Measurements from ENCODE around the gene CFAP61.

Gene CFAP61

GRCh38 chr20:20297752-20298151 is 245.4 kb downstream of the CFAP61 start:
- ATAC-seq (ENCODE audit: low read depth) (no peak), DNase-seq (ENCODE audit: low spot score in 2 of 2) (no peak)
- H3K27me3 Mint-ChIP-seq = peaks cover 1% of the 10 kb centered on the region
- no peaks in the 10 kb centered on the region for H3K4me1 Mint-ChIP-seq
- H3K4me3 Mint-ChIP-seq = no peak overlapping the region
- no peak overlapping the region for H3K27ac Mint-ChIP-seq
- H3K36me3 Mint-ChIP-seq = no peaks in the 10 kb centered on the region
- peaks cover 2% of the 10 kb centered on the region for H3K9me3 Mint-ChIP-seq

- H3K27me3 Mint-ChIP-seq = peaks cover 1% of the 10 kb centered on the region
- H3K36me3 Mint-ChIP-seq = no peaks in the 10 kb centered on the region
- no peak overlapping the region for H3K27ac Mint-ChIP-seq
- peaks cover 3% of the 10 kb centered on the region for H3K4me1 Mint-ChIP-seq
- peaks cover 2% of the 10 kb centered on the region for H3K9me3 Mint-ChIP-seq
- no peak overlapping the region for H3K4me3 Mint-ChIP-seq
- no peak for ATAC-seq (ENCODE audit: low read depth)
- DNase-seq (ENCODE audit: low spot score in 2 of 2) = no peak
Observed at GRCh38 chr20:20299904-20300303, 247.6 kb downstream of the CFAP61 start.

- no peaks in the 10 kb centered on the region for H3K36me3 Mint-ChIP-seq
Observed at GRCh38 chr20:20303320-20303719, 251.0 kb downstream of the CFAP61 start.

GRCh38 chr20:20303742-20304141 is 251.4 kb downstream of the CFAP61 start:
- ATAC-seq (ENCODE audit: low read depth) (peak; percentile 87), DNase-seq (ENCODE audit: low spot score in 2 of 2) (peak in 1 of 2 donors; percentile 11)
- no peak overlapping the region for H3K4me3 Mint-ChIP-seq
- peak overlapping the region; percentile 70 for H3K27ac Mint-ChIP-seq
- H3K9me3 Mint-ChIP-seq = no peaks in the 10 kb centered on the region
- H3K4me1 Mint-ChIP-seq = peaks cover 3% of the 10 kb centered on the region
- H3K36me3 Mint-ChIP-seq = no peaks in the 10 kb centered on the region
- H3K27me3 Mint-ChIP-seq = peaks cover 4% of the 10 kb centered on the region

More at GRCh38 chr20:20303320-20303719, 251.0 kb downstream of the CFAP61 start:
- ATAC-seq (ENCODE audit: low read depth) (no peak), DNase-seq (ENCODE audit: low spot score in 2 of 2) (no peak)
- peaks cover 3% of the 10 kb centered on the region for H3K4me1 Mint-ChIP-seq
- no peaks in the 10 kb centered on the region for H3K9me3 Mint-ChIP-seq
- peak overlapping the region; percentile 70 for H3K27ac Mint-ChIP-seq
- H3K27me3 Mint-ChIP-seq = peaks cover 4% of the 10 kb centered on the region
- H3K4me3 Mint-ChIP-seq = no peak overlapping the region

- Mint-ChIP-seq H3K4me1 (peaks cover 3% of the 10 kb centered on the region), H3K27ac (no peak overlapping the region), H3K27me3 (peaks cover 4% of the 10 kb centered on the region), H3K4me3 (no peak overlapping the region), H3K36me3 (no peaks in the 10 kb centered on the region), H3K9me3 (no peaks in the 10 kb centered on the region)
- ATAC-seq (ENCODE audit: low read depth) (no peak), DNase-seq (ENCODE audit: low spot score in 2 of 2) (no peak)
Observed at GRCh38 chr20:20304942-20305341, 252.6 kb downstream of the CFAP61 start.

- no peak overlapping the region for H3K27ac Mint-ChIP-seq
- peaks cover 4% of the 10 kb centered on the region for H3K9me3 Mint-ChIP-seq
- H3K36me3 Mint-ChIP-seq = no peaks in the 10 kb centered on the region
Observed at GRCh38 chr20:20312562-20312961, 260.2 kb downstream of the CFAP61 start.

GRCh38 chr20:20317195-20317594 is 264.9 kb downstream of the CFAP61 start:
- no peaks in the 10 kb centered on the region for H3K36me3 Mint-ChIP-seq
- no peak for DNase-seq (ENCODE audit: low spot score in 2 of 2)

More at GRCh38 chr20:20312562-20312961, 260.2 kb downstream of the CFAP61 start:
- H3K4me3 Mint-ChIP-seq = no peak overlapping the region
- H3K27me3 Mint-ChIP-seq = peaks cover 3% of the 10 kb centered on the region
- peaks cover 5% of the 10 kb centered on the region for H3K4me1 Mint-ChIP-seq
- no peak for ATAC-seq (ENCODE audit: low read depth)
- no peak for DNase-seq (ENCODE audit: low spot score in 2 of 2)

GRCh38 chr20:20317621-20318364 is 265.5 kb downstream of the CFAP61 start:
- Mint-ChIP-seq H3K27ac (peak overlapping the region; percentile 46), H3K36me3 (no peaks in the 10 kb centered on the region), H3K4me3 (peak overlapping the region; percentile 49), H3K4me1 (peaks cover 6% of the 10 kb centered on the region), H3K9me3 (peaks cover 5% of the 10 kb centered on the region), H3K27me3 (peaks cover 1% of the 10 kb centered on the region)
- ATAC-seq (ENCODE audit: low read depth) (peak; percentile 55), DNase-seq (ENCODE audit: low spot score in 2 of 2) (no peak)

More at GRCh38 chr20:20317195-20317594, 264.9 kb downstream of the CFAP61 start:
- Mint-ChIP-seq H3K27me3 (peaks cover 1% of the 10 kb centered on the region), H3K4me1 (peaks cover 6% of the 10 kb centered on the region), H3K27ac (peak overlapping the region; percentile 46), H3K9me3 (peaks cover 6% of the 10 kb centered on the region), H3K4me3 (peak overlapping the region; percentile 49)
- peak; percentile 97 for ATAC-seq (ENCODE audit: low read depth)

GRCh38 chr20:20318365-20319161 is 266.2 kb downstream of the CFAP61 start:
- H3K27ac Mint-ChIP-seq = no peak overlapping the region
- no peak for DNase-seq (ENCODE audit: low spot score in 2 of 2)
- ATAC-seq (ENCODE audit: low read depth) = no peak
- H3K36me3 Mint-ChIP-seq = no peaks in the 10 kb centered on the region
- H3K4me1 Mint-ChIP-seq = peaks cover 6% of the 10 kb centered on the region
- H3K27me3 Mint-ChIP-seq = no peaks in the 10 kb centered on the region
- no peak overlapping the region for H3K4me3 Mint-ChIP-seq
- H3K9me3 Mint-ChIP-seq = peaks cover 3% of the 10 kb centered on the region

- Mint-ChIP-seq H3K36me3 (no peaks in the 10 kb centered on the region), H3K4me3 (no peak overlapping the region), H3K4me1 (peaks cover 6% of the 10 kb centered on the region), H3K27ac (no peak overlapping the region), H3K9me3 (peaks cover 3% of the 10 kb centered on the region), H3K27me3 (no peaks in the 10 kb centered on the region)
- ATAC-seq (ENCODE audit: low read depth) (no peak), DNase-seq (ENCODE audit: low spot score in 2 of 2) (no peak)
Observed at GRCh38 chr20:20321134-20321533, 268.8 kb downstream of the CFAP61 start.

GRCh38 chr20:20321917-20322316 is 269.6 kb downstream of the CFAP61 start:
- Mint-ChIP-seq H3K27me3 (no peaks in the 10 kb centered on the region), H3K4me1 (peaks cover 6% of the 10 kb centered on the region), H3K9me3 (peaks cover 3% of the 10 kb centered on the region), H3K36me3 (no peaks in the 10 kb centered on the region), H3K4me3 (no peak overlapping the region), H3K27ac (no peak overlapping the region)
- ATAC-seq (ENCODE audit: low read depth) (no peak), DNase-seq (ENCODE audit: low spot score in 2 of 2) (no peak)

GRCh38 chr20:20322912-20323311 is 270.6 kb downstream of the CFAP61 start:
- DNase-seq (ENCODE audit: low spot score in 2 of 2) (no peak), ATAC-seq (ENCODE audit: low read depth) (no peak)
- no peaks in the 10 kb centered on the region for H3K27me3 Mint-ChIP-seq
- no peaks in the 10 kb centered on the region for H3K36me3 Mint-ChIP-seq
- H3K27ac Mint-ChIP-seq = no peak overlapping the region
- peaks cover 3% of the 10 kb centered on the region for H3K9me3 Mint-ChIP-seq
- no peaks in the 10 kb centered on the region for H3K4me1 Mint-ChIP-seq
- no peak overlapping the region for H3K4me3 Mint-ChIP-seq

- no peak for ATAC-seq (ENCODE audit: low read depth)
- H3K4me1 Mint-ChIP-seq = no peaks in the 10 kb centered on the region
Observed at GRCh38 chr20:20327746-20328145, 275.4 kb downstream of the CFAP61 start.

GRCh38 chr20:20329564-20329963 is 277.2 kb downstream of the CFAP61 start:
- Mint-ChIP-seq H3K4me1 (peaks cover 7% of the 10 kb centered on the region), H3K4me3 (no peak overlapping the region)

More at GRCh38 chr20:20327746-20328145, 275.4 kb downstream of the CFAP61 start:
- Mint-ChIP-seq H3K4me3 (no peak overlapping the region), H3K27me3 (peaks cover 6% of the 10 kb centered on the region), H3K36me3 (no peaks in the 10 kb centered on the region), H3K27ac (no peak overlapping the region), H3K9me3 (no peaks in the 10 kb centered on the region)
- DNase-seq (ENCODE audit: low spot score in 2 of 2) = no peak

More at GRCh38 chr20:20329564-20329963, 277.2 kb downstream of the CFAP61 start:
- Mint-ChIP-seq H3K36me3 (no peaks in the 10 kb centered on the region), H3K9me3 (no peaks in the 10 kb centered on the region), H3K27ac (no peak overlapping the region), H3K27me3 (peaks cover 6% of the 10 kb centered on the region)
- ATAC-seq (ENCODE audit: low read depth) (no peak), DNase-seq (ENCODE audit: low spot score in 2 of 2) (no peak)
